SKM-1 treated with dmso at 0.1 percent for 144 hours (cell line): ENCODE results near the gene SLFNL1.

Experiments used
- DNase-seq: peaks from one replicate; lab custom pipeline; 2025; ENCODE audit not compliant: unreplicated experiment; lab: John Stamatoyannopoulos, UW

Gene SLFNL1

GRCh38 chr1:40966417-40966816 is 55.1 kb downstream of the SLFNL1 start:
- DNase-seq, result no peak
